ENCODE measurements around the gene ERC2. TPM values are rescaled to one million over a fixed set of nuclear protein-coding genes. Genes with fewer than 3 reads are reported as not detected.

ERC2 gene
- total RNA-seq, 1 donor from 2014 or later: 1.1 TPM

DNA sequence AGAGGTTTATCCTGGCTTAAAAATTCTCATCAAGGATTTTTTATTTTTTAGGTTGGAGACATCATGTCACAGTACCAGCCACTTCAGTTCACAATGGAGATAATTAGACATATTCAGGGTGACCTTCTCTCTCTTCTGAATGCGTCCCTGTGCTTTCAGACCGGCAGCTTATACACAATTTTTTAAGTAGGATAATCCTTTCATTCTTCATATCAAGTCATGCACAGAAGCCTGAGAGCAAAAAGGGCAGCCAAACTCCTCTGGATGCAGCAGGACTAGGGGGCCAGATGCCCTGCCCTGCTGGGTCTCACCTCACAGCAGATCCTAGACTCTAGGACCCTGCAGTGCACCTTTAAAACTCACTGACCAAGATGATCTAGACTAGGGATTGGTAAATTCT lies 210.4 kb downstream of the ERC2 start:
- no peak for DNase-seq (ENCODE audit: low spot score)

DNA sequence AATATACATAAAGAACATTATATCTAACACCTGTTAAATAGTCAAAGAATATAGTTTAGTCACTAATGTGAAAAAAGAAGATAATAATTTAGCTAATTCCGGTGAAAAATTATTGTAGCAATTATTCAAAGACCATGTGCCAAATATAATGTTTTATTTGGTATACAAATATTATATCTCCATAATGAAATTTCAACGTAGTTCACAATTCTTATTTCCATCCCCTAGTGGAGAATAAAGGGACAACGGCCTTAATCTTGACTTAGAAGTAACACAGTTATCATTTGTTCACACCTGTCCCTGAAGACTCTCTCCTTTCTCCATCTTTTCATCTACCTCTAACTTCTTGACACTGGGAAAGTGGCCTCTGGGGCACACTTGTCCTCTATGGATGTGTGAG lies 213.4 kb downstream of the ERC2 start:
- DNase-seq (ENCODE audit: low spot score): no peak

DNA sequence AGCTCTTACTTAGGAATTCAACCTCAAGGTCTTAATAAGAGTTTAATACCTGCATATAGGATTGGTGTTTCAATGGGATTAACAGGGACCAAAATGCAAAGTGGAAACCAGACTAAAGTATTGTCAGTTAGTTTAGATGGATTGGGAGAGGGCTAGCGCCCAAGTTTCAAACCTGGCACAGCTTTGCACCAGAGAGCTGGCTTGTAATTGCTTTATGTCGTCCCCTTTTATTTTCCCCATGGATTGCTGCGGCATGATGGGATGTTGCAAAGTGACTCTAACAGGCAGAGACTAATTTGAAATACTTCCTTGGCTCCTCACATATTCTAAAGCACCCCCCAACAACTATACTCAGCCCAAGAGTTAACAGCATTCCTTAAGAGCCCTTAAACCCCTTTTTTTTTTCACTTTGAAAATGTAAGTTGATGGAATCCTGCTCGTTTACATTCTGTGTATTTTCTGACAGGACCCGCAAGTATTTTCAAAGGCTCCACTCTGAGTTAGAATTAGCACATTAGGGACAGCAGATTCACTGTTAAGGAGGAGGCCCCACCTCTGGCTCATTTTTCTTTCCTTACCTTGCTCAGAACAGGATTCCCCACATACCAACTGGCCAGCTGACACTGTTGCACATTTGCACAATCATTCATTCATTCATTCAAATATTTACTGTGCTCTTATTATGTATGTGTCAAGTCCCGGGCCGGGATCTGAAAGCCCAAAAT lies 214.2 kb downstream of the ERC2 start:
- DNase-seq (ENCODE audit: low spot score): no peak

DNA sequence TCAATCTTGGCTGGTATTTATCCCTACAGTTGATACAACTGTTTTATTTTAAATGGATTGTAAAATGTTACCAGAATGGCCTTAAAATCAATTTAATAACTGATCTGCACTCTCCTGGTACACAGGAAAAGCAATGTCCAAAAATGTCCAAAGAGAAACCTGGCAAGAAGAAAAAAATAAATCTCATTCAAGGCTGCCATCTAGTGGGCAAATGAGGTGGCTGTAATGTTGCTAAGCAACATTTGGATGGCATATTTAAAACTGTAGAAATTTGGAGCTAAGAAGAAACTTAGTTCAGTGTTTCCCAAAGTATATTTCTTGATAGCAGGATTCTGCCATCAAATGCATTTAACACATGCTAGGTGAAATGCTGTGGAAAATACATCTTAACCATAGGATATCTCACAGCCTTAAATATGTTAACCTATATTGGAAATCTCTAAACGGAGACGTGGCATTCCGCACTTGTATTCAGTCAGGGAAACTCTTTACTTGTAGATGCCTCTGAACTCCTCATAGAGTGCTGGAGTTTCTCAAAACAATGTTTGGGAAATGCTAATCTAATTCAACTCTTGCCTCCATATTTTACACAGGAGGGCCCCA lies 216.8 kb downstream of the ERC2 start:
- no peak for DNase-seq (ENCODE audit: low spot score)

DNA sequence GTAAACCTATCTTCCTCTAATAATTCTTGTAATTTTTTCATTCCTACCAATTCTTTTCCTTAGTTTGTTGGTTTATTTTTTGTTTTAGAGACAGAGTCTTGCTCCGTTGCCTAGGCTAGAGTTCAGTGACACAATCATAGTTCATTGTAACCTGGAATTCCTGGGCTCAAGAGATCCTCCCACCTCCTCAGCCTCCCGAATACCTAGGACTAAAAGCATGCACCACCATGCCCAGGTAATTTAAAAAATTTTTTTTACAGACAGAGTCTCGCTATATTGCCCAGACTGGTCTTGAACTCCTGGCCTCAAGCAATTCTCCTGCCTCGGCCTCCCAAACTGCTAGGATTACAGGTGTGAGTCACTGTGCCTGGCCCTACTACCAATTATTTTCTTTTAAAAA lies 220.2 kb downstream of the ERC2 start:
- no peak for DNase-seq (ENCODE audit: low spot score)

DNA sequence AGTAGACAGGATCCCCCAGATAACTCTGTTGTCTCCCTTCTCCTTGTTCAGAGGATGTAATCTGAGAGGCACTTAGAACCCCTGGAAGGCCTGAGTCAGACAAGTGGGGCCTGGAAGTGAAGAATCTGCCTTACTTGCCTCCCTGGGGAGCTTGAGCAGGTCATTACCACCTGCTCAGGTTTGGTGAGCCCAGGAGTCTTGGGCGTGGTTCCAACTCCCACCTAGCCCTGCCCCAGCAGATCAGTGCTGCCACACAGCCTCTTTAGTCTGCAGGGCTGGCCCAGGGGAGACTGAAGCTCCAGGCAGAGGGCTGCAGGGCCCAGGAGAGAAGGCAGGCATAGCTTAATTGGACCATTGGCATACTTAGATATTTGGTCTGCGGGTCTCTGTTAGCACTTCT lies 230.0 kb downstream of the ERC2 start:
- no peak for DNase-seq (ENCODE audit: low spot score)

DNA sequence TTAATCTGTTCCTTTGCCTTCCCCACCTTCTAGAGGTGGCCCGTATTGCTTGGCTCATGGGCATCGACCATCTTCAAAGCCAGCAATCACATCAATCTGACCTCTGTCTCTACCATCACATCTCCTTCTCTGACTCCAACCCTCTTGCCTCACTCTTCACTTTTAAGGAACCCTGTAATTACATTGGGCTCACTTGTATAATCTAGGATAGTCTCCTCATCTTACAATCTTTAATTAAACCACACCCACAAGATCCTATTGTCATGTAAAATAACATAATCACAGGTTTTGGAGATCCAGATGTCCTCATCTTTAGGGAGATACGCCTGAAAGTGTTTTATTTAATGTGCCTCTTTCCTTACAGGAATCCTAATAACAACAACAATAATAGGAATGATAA lies 234.5 kb downstream of the ERC2 start:
- DNase-seq (ENCODE audit: low spot score): no peak

DNA sequence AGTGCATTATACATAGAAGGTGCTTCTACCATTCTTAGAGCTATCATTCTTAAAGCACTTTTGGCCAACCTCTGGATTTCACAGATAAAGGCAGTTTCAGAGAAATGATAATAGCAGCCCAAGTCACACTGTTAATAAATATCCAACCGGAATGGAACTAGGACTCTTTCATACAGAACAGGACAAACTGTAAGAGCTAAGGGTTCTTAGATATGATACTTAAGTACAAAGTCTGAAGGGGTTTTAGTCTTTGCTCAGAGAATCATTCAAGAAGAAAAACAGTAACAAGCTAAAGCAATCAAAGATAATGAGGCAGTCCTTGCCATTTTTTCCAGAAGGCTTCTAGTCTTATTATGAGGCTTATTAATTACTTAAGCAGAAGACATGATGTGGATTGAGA lies 239.0 kb downstream of the ERC2 start:
- DNase-seq (ENCODE audit: low spot score): no peak

DNA sequence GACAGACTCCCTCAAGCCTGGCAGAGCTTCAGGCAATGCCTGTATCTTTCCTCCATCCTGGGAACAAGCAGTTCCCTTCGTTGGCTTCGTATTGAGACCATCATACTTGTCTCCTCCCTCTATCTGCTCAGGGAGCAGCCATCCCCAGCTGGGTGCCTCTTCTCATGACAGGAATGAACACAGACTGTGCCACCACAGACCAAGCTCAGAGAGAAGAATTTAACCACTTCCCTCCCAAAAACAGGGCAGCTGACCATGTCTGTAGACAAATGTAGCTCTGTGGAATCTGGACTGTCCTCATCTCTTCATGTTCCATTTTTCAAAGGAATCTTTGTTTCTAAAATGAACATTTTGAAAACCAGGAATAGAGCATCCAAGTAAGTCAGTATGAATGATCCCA lies 245.4 kb downstream of the ERC2 start:
- DNase-seq (ENCODE audit: low spot score): no peak

DNA sequence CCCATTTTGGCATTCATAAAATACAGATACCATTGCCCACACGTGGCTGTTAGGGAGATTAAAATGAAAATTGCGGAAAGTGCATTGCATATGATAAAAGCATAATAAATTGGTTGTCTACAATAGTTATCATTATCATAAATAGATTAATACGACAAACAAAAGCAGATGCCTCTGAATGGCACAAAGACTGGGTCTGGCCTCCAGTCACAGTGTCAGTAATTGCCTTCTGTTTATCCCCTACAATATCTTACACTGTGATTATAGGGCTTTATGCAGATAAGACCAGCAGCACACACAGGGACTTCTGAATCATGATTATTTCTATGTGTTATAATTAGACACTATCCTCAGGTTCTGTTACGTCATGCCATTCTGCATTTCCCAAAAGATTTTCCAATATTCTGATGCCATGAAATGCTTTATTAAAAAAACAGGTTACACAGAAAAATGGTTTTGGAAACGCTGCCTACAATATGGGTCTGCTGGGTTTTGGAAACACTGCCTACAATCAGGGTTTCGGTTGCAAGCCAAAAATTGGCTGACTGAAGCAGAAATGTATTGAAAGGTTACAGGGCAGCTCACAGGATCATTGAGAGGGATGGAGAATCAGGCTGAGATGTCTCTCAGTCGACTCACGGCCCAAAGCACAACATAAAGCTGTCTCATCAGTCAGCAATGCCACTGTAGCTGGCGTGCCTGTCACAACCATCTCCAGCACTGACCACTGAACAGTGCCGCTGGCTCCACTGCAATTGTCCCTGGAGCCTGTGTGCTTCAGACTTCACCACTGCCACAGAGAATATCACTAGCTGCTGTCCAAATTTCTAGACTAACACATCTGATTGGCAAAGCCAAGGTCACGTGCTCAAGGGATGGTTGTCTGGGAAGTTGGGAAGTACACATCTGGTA lies 248.1 kb downstream of the ERC2 start:
- no peak for DNase-seq (ENCODE audit: low spot score)

DNA sequence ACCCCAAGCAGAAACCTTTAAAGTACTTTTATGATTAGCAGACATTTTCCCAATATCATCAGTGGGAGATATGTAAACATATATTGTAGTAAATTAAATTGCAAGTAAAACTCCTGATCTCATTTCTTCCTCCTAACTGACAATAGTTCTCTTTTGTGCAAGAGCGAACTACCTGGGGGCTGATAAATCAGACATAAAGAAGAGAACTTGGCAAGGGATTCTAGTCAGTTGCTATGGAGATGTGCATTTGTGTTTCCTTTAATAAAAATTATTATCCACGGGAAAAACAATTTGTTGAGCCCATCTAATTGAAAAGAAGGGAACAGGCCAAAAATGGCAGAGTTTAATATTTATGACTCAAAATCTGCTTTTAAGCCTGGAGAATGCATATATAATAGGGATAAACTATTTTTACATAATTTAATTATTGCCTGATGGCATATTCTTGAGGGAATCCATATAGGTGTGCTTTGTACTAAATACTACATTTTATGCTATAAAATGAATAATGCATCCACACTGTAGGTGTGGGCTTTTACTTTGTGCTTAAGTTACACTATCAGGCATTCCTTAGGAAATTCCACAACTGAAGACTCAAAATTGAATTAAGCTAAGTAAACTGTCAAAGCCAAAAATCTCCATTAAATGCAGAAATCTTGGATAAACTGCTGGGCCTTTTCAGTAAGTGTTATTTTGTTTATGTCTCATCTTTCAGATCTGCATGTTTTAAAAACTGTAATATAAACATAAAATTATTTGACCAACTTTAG lies 258.1 kb downstream of the ERC2 start:
- DNase-seq (ENCODE audit: low spot score): no peak

DNA sequence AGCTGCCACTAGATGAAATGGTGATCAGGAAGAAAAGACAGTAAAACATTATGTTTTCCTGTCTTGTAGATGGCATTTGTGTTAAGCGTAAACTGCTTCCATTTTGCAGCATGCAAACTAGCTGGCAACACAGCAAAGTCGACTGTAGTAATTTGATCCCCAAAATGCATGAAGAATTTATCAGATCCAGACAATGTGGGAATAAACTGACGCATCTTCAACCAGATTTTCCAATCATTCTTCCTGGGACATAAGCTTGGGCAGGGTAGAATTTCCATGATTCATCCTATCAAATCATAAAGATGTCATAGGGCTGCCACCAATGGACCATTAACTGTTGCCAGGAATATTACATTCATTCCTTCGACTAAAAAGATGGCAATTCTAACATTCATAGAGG lies 260.3 kb downstream of the ERC2 start:
- DNase-seq (ENCODE audit: low spot score): no peak

DNA sequence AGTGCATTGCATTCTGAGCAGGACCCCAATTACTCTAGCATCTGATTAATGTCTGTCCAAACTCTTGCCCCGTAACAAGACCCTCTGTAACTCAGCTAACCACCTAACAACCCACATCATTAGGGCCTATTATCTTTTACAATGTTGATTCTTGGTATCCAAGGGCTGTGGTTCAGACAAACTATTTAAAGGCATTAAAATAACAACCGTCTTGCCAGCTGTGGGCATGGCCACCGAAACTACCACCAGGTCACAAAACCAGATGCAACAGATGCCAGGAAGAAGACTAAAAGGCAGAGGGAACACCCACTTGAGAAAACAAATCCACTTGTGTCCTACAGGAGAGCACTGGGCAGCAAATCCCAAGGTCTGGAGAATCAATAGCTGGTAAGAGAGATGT lies 262.9 kb downstream of the ERC2 start:
- DNase-seq (ENCODE audit: low spot score): no peak

DNA sequence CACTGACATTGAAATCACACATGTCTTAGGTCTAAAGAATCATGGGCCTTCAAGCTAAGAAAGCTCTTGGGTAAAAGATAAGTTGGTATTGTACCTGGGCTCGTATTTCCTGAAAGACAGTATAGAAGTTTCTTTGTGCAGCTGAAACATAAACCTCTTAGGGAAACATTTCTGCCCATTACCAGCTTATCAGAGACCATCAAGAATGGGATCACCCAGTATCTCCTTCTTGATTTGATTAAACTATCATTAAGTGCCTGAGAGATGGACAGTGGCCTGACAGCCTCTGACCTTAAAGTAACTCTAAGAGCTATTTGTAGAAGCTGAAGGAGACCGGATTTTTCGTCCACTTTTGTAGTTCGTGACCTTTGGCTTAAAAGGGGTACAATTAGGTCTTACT lies 265.3 kb downstream of the ERC2 start:
- DNase-seq (ENCODE audit: low spot score): no peak

DNA sequence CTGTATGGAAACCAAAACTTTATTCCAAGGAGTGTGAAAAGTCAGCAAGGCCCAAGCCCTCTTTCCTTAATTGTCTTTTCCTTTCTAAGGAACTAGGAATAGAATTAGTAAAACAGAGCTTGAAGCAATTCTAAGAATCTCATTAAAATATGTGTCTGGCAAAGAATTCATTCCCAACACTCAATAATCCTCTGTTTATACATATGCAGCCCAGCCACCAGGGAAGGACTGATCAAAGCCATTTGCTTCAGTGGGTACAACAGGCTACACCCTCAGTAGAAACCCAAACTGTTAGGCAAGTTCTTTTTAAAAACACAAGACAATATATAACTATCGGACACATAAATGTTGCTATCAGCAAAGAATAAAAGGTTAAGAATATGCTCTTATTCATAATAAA lies 266.9 kb downstream of the ERC2 start:
- no peak for DNase-seq (ENCODE audit: low spot score)

DNA sequence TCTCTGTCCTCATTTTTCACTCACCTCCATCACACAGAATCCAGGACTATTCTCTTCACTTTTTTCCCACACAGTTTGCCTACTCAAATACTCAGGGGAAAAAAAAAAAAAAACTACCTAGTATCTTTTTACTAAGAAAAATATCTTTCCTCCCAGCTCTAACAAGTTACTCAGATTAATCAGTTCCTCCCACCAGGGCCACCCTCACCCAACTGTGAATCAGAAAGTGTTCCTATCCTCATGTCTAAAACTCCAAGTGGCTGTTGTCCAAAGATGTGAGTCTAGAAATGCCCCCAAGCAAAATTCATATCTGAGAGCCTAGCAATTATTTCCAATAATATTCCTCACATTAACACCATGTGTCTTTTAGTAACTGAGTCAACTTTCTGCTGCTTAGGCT lies 268.0 kb downstream of the ERC2 start:
- no peak for DNase-seq (ENCODE audit: low spot score)

DNA sequence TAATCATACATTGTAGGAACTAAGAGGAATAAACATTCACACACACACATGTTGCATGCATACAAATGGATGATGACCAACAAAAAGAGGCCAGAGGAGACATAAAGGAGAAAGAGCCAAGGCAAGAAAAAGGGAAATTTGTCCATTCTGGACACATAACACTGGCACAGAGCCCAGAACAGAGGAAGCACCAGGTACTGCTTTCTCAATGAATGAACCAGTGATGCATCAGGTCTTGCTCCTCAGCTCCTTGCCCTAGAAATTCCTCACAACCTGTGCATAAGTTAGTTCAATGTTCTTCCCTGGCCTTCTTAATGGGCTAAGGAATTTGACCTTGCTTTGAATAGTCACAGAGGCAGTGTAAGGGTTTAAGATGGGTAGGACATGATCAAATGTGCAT lies 270.3 kb downstream of the ERC2 start:
- no peak for DNase-seq (ENCODE audit: low spot score)

DNA sequence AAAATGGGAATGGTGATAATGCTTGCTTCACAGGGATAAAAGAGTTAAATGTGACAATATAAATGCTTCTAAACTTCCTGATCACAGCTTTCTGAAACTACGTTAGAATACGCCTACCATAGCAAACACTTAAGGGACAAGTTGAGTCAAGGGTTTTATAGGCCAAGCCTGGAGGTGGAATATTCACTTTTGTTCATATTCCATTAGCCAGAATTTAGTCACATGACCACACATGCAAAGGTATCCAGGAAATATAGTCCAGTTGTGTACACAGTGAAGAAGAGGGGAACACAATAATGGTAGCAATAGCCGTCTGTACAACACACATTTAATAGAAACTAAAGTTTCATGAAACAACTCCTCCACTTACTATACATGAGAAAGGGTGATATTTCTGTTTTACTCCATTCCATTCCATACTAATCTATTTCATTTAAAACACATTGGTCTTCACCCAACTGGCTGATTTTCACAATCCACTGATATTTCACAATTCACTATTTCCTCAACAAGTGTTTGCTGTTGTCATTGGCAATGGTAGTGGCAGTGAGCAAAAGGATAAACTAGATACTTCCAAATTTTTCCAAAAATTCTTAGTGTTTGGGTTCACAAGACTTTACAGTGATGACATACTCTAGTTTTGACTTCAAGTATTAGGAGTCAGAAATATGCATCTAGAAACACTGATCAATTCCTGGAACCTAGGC lies 270.9 kb downstream of the ERC2 start:
- DNase-seq (ENCODE audit: low spot score): no peak

DNA sequence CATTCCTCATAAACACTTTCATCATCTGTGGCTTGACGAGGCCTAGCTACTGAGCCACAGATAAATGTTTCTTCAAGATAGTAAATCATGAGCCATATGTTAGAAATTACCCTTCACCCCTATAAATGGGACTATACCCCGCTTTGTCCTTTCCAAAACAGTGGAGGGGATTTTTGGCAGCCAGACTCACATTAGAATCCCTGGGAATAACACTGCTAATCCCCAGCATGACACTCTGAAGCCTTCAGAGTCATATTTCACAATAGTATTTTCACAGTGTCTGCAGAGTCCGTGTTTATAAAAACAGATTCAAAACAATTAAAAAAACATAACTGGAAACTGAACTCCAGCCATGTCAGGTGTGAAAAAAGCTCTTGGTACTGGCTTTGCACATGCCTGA lies 271.6 kb downstream of the ERC2 start:
- no peak for DNase-seq (ENCODE audit: low spot score)

DNA sequence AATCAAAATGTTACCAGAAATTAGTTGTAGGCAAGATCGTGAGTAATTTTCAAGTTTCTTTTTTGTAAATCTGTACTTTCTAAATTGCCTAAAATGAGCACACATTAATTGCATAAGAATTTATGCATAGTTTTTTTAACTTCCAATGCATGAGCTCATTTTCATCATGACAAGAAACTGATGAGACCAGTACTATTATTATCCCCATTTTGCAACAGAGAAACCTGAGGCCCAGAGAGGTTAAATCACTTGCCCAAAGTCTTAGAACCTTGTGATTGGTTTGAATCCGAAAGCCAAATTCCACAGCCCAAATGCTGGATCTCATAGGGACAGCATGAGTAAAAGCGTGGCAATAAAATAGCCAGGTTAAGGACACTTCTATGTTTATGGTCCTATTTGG lies 274.7 kb downstream of the ERC2 start:
- no peak for DNase-seq (ENCODE audit: low spot score)

DNA sequence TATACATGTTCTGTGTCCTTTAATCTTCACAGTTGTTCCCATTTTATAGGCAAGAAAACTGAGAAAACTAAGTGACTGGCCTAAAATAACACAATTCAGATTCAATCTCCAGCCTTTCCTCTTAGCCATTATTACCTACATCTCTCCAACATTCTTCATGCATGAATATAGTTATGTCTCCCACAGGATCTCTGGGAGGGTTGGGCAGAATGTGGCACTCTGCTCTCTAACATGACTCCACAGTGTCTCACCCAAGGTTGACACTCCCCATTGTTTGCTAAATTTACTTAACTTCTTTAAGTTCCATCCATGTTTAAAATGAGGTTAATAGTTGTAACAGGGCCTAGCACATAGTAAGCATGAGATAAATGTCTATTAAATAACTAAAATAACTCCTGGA lies 276.3 kb downstream of the ERC2 start:
- no peak for DNase-seq (ENCODE audit: low spot score)
